Upper lobe of left lung (tissue), 4 donors: ENCODE measurements around the gene TMEM117.

Experiments
- CTCF ChIP-seq, 6 experiments: fragments of 450-650 bp in 4 of 6; fragments of 200-600 bp in 2 of 6; sonication (generic) in 2 of 6; IDR thresholded peaks; one replicate each; pipeline ENCODE4 v1.5.1; 2016 to 2019; ENCODE audit warnings: antibody characterized with exemption in 6 of 6
- POLR2AphosphoS5 ChIP-seq, 2 donors: sonication (generic); formaldehyde crosslinking; IDR thresholded peaks; one replicate each; pipeline ENCODE4 v1.5.1; 2017; ENCODE audit warnings: antibody characterized with exemption in 2 of 2

- TF ChIP-seq CTCF (IDR thresholded peaks at IDR 0.05) (no peak), POLR2AphosphoS5 (IDR thresholded peaks at IDR 0.05) (no peak)
Measured at GRCh38 chr12:43893670-43894069, 57.8 kb downstream of the TMEM117 start.
